ENCODE data around the gene CDK6.

The CDK6 gene

GRCh38 chr7:92714280-92714679 is 122.1 kb downstream of the CDK6 start:
- DNase-seq: no peak
- Histone ChIP-seq H3K27me3 (replicated peaks) (no peaks in the 10 kb centered on the region), H3K36me3 (replicated peaks) (peaks cover 5% of the 10 kb centered on the region), H3K27ac (no peak overlapping the region), H3K4me3 (ENCODE audit: low read depth, low read length) (no peak overlapping the region)
- TF ChIP-seq CTCF (IDR thresholded peaks at IDR 0.05; ENCODE audit: low read depth, low read length, missing control alignments): no peak
- in situ Hi-C loops (cut with HindIII; ENCODE audit: low pct_ligation_motif_present, low sequenced_read_pairs): no loop called here

GRCh38 chr7:92709912-92710311 is 126.5 kb downstream of the CDK6 start:
- in situ Hi-C loops (cut with HindIII; ENCODE audit: low pct_ligation_motif_present, low sequenced_read_pairs): no loop called here
- no peak for TF ChIP-seq CTCF (IDR thresholded peaks at IDR 0.05; ENCODE audit: low read depth, low read length, missing control alignments)
- Histone ChIP-seq H3K4me3 (ENCODE audit: low read depth, low read length) (no peak overlapping the region), H3K27ac (no peak overlapping the region), H3K27me3 (replicated peaks) (no peaks in the 10 kb centered on the region), H3K36me3 (replicated peaks) (peaks cover 10% of the 10 kb centered on the region)
- no peak for DNase-seq

GRCh38 chr7:92709150-92709549 is 127.2 kb downstream of the CDK6 start:
- H3K36me3 ChIP-seq (replicated peaks): peaks cover 9% of the 10 kb centered on the region
- H3K4me3 ChIP-seq (ENCODE audit: low read depth, low read length): no peak overlapping the region
- TF ChIP-seq CTCF (IDR thresholded peaks at IDR 0.05; ENCODE audit: low read depth, low read length, missing control alignments): no peak
- no peak for DNase-seq
- in situ Hi-C loops (cut with HindIII; ENCODE audit: low pct_ligation_motif_present, low sequenced_read_pairs): no loop called here
- H3K27me3 ChIP-seq (replicated peaks): no peaks in the 10 kb centered on the region
- no peak overlapping the region for H3K27ac ChIP-seq

- DNase-seq: no peak
- no peak for TF ChIP-seq CTCF (IDR thresholded peaks at IDR 0.05; ENCODE audit: low read depth, low read length, missing control alignments)
- Histone ChIP-seq H3K4me3 (ENCODE audit: low read depth, low read length) (no peak overlapping the region), H3K27me3 (replicated peaks) (no peaks in the 10 kb centered on the region), H3K36me3 (replicated peaks) (peaks cover 9% of the 10 kb centered on the region), H3K27ac (no peak overlapping the region)
- in situ Hi-C loops (cut with HindIII; ENCODE audit: low pct_ligation_motif_present, low sequenced_read_pairs): no loop called here
Measured at GRCh38 chr7:92708111-92709042, 128.0 kb downstream of the CDK6 start.

- Histone ChIP-seq H3K36me3 (replicated peaks) (peaks cover 9% of the 10 kb centered on the region), H3K4me3 (ENCODE audit: low read depth, low read length) (no peak overlapping the region), H3K27ac (no peak overlapping the region), H3K27me3 (replicated peaks) (no peaks in the 10 kb centered on the region)
- DNase-seq: no peak
- in situ Hi-C loops (cut with HindIII; ENCODE audit: low pct_ligation_motif_present, low sequenced_read_pairs): no loop called here
- no peak for TF ChIP-seq CTCF (IDR thresholded peaks at IDR 0.05; ENCODE audit: low read depth, low read length, missing control alignments)
Measured at GRCh38 chr7:92707435-92707834, 128.9 kb downstream of the CDK6 start.
